Body of pancreas (tissue), 4 donors: Measurements from ENCODE around the gene DDHD1.

Experiments
- POLR2A ChIP-seq, 3 donors: fragments of 450-650 bp; IDR thresholded peaks; one replicate each; pipeline ENCODE4 v1.6.1; 2016; ENCODE audit warnings: antibody characterized with exemption in 3 of 3, mild to moderate bottlenecking in 2 of 3
- TF ChIP-seq, protein P1 (sequence below), 7 experiments: fragments of 450-650 bp in 4 of 7; fragments of 200-600 bp in 3 of 7; sonication (generic) in 3 of 7; IDR thresholded peaks; one replicate each; pipeline ENCODE4 v1.5.1; 2016 to 2019; ENCODE audit warnings: antibody characterized with exemption in 7 of 7

DNA sequence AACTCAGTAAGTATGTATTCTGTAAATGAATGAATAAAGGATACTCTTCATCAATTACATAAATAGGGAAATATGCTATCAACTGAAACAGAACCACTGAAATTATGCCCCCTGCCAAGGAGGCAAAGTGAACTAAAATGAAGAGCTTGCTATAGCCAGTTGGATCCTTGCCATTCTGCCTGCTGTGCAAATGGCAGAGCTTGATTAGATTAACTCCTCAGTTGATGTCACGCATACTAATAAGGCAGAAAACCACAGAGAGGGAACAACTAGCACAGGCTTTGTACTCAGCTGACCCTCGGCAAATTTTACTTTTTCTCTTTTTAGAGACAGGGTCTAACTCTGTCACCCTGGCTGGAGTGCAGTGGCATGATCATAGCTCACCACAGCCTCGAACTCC lies 165.6 kb downstream of the DDHD1 start:
- TF ChIP-seq, protein P1, sequence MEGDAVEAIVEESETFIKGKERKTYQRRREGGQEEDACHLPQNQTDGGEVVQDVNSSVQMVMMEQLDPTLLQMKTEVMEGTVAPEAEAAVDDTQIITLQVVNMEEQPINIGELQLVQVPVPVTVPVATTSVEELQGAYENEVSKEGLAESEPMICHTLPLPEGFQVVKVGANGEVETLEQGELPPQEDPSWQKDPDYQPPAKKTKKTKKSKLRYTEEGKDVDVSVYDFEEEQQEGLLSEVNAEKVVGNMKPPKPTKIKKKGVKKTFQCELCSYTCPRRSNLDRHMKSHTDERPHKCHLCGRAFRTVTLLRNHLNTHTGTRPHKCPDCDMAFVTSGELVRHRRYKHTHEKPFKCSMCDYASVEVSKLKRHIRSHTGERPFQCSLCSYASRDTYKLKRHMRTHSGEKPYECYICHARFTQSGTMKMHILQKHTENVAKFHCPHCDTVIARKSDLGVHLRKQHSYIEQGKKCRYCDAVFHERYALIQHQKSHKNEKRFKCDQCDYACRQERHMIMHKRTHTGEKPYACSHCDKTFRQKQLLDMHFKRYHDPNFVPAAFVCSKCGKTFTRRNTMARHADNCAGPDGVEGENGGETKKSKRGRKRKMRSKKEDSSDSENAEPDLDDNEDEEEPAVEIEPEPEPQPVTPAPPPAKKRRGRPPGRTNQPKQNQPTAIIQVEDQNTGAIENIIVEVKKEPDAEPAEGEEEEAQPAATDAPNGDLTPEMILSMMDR (IDR thresholded peaks at IDR 0.05), result no peak
- no peak for TF ChIP-seq POLR2A (IDR thresholded peaks at IDR 0.05)
